ENCODE results near the gene KIF21B.

DNA sequence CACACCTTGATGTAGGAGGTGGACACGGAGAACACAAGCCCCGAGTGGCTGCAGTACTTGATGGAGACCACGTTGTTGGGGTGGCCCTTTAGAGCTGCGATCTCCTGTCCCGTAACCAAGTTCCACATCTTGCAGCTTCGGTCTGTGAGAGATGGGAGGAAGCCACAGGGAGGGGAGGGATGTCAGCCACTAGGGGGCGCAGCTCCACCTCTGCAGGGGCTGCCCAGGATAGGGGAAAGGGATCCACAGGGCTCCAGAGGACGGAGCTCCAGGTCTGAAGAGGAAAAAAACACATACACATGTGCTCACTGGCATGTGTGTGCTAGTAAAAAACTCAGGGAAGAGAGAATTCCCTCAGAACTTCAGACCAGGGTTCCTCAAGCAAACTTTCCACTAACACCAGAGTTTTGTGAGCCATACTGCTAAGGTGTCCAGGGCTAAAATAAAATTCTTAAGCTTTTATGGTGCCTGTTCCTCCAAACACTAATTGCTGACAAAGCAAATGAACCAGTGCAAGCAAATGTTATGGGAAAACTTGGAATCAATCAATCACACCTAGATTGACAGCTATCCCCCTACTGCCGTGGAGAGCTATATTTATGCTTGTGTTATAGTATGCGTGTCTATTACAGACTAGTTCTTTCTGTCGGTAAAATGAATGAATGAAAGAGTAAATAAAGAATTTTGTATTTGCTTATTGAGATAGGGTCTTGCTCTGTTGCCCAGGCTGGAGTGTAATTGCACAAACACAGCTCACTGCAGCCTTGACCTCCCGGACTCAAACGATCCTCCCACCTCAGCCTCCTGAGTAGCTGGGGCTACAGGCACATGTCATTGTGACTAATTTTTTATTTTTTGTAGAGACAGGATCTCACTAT, 43.7 kb downstream of the KIF21B start:
- TF ChIP-seq, protein P1, sequence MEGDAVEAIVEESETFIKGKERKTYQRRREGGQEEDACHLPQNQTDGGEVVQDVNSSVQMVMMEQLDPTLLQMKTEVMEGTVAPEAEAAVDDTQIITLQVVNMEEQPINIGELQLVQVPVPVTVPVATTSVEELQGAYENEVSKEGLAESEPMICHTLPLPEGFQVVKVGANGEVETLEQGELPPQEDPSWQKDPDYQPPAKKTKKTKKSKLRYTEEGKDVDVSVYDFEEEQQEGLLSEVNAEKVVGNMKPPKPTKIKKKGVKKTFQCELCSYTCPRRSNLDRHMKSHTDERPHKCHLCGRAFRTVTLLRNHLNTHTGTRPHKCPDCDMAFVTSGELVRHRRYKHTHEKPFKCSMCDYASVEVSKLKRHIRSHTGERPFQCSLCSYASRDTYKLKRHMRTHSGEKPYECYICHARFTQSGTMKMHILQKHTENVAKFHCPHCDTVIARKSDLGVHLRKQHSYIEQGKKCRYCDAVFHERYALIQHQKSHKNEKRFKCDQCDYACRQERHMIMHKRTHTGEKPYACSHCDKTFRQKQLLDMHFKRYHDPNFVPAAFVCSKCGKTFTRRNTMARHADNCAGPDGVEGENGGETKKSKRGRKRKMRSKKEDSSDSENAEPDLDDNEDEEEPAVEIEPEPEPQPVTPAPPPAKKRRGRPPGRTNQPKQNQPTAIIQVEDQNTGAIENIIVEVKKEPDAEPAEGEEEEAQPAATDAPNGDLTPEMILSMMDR (conservative IDR thresholded peaks at IDR 0.05): peak; percentile 94
- TF ChIP-seq ZFX (IDR thresholded peaks at IDR 0.05): no peak
